SK-N-SH (cell line): ENCODE measurements around the gene NLRP9. TPM values are rescaled to one million over a fixed set of nuclear protein-coding genes. Genes with fewer than 3 reads are reported as not detected.

Experiments used
- CTCF ChIA-PET: fragments of 300-600, 350-600 bp; formaldehyde crosslinking; extraction: SDS; loops from one replicate; lab custom pipeline; 2021; lab: Yijun Ruan, JAX
- POLR2A ChIA-PET: fragments of 350-600 bp; sonication (Branson Sonifier 250); formaldehyde crosslinking; extraction: SDS; loops from one replicate; lab custom pipeline; 2020; ENCODE audit warnings: antibody characterized with exemption, inconsistent platforms; lab: Yijun Ruan, JAX
- DNase-seq: peaks from one replicate; pipeline ENCODE4 v3.0.0; 2012
- H2AFZ ChIP-seq: fragments of 200-600 bp; sonication (generic); 2 replicates; pipeline ENCODE4 v1.8.1; 2016; ENCODE audit warnings: antibody characterized with exemption, mild to moderate bottlenecking, low read depth
- H3F3A ChIP-seq: fragments of 200-600 bp; sonication (generic); replicated peaks from 2 replicates; pipeline ENCODE3; 2016; ENCODE audit warnings: antibody characterized with exemption, mild to moderate bottlenecking; ENCODE audit not compliant: insufficient read depth
- H3K27ac ChIP-seq, 2 experiments: fragments of 200-500 bp in 1 of 2; fragments of 200-600 bp in 1 of 2; sonication (Bioruptor generic) in 1 of 2; sonication (generic), shearing (Covaris generic) in 1 of 2; 2 replicates each; pipeline versions ENCODE4 v1.5.1 to v1.6.1; 2014 to 2016; ENCODE audit warnings: low read depth in 2 of 2, inconsistent platforms in 1 of 2, low read length in 1 of 2, mild to moderate bottlenecking in 1 of 2, mixed read lengths in 1 of 2
- H3K27me3 ChIP-seq: fragments of 200-600 bp; sonication (generic), shearing (Covaris generic); 2 replicates; pipeline ENCODE4 v1.6.1; 2016; ENCODE audit warnings: mixed run types; ENCODE audit not compliant: insufficient read depth
- H3K36me3 ChIP-seq, 2 experiments: fragments of 200-500 bp in 1 of 2; fragments of 200-600 bp in 1 of 2; sonication (Bioruptor generic) in 1 of 2; sonication (generic) in 1 of 2; replicated peaks in 1 of 2; 2 replicates each; pipeline versions ENCODE3 to v1.5.1; 2014 to 2016; ENCODE audit warnings: low read length in 1 of 2, mild to moderate bottlenecking in 1 of 2; ENCODE audit not compliant: insufficient read depth in 2 of 2, control insufficient read depth in 1 of 2
- H3K4me1 ChIP-seq, 2 experiments: fragments of 200-500 bp in 1 of 2; fragments of 200-600 bp in 1 of 2; sonication (Bioruptor generic) in 1 of 2; sonication (generic), shearing (Covaris generic) in 1 of 2; 2 replicates each; pipeline versions ENCODE4 v1.5.1 to v1.6.1; 2014 to 2016; ENCODE audit warnings: low read depth in 1 of 2, low read length in 1 of 2, mixed run types in 1 of 2; ENCODE audit not compliant: insufficient read depth in 2 of 2, control insufficient read depth in 1 of 2
- H3K4me2 ChIP-seq: fragments of 200-600 bp; sonication (generic), shearing (Covaris generic); 2 replicates; pipeline ENCODE4 v1.6.1; 2017; ENCODE audit warnings: mixed run types
- H3K4me3 ChIP-seq, 2 experiments: fragments of 200-500 bp in 1 of 2; fragments of 200-600 bp in 1 of 2; sonication (Bioruptor generic) in 1 of 2; sonication (generic), shearing (Covaris generic) in 1 of 2; 2 replicates each; pipeline versions ENCODE4 v1.5.1 to v1.8.1; 2014 to 2016; ENCODE audit warnings: low read depth in 2 of 2, inconsistent platforms in 1 of 2, low read length in 1 of 2, mild to moderate bottlenecking in 1 of 2, mixed read lengths in 1 of 2, moderate library complexity in 1 of 2
- H3K79me2 ChIP-seq: fragments of 200-600 bp; sonication (generic); 2 replicates; pipeline ENCODE4 v1.8.1; 2017; ENCODE audit warnings: mild to moderate bottlenecking; ENCODE audit not compliant: insufficient read depth
- H3K9ac ChIP-seq: fragments of 200-600 bp; sonication (generic); 2 replicates; pipeline ENCODE4 v1.6.1; 2017; ENCODE audit warnings: mixed run types
- H3K9me2 ChIP-seq: fragments of 200-600 bp; sonication (generic); 2 replicates; pipeline ENCODE4 v1.6.1; 2017; ENCODE audit warnings: mixed run types
- H3K9me3 ChIP-seq: fragments of 200-600 bp; sonication (generic); 2 replicates; pipeline ENCODE4 v1.6.1; 2017; ENCODE audit warnings: mixed run types, mild to moderate bottlenecking, moderate library complexity
- H4K20me1 ChIP-seq: fragments of 200-600 bp; sonication (generic); 2 replicates; pipeline ENCODE4 v1.6.1; 2017; ENCODE audit warnings: mild to moderate bottlenecking, mixed run types; ENCODE audit not compliant: insufficient read depth
- ELF1 ChIP-seq: IDR thresholded peaks from 2 replicates; pipeline ENCODE4 v1.4.0; 2012
- EP300 ChIP-seq, 2 experiments: IDR thresholded peaks; 2 replicates each; pipeline versions ENCODE4 v1.4.0 to v1.6.1; 2012; ENCODE audit warnings: borderline replicate concordance in 1 of 2, low read depth in 1 of 2, low read length in 1 of 2
- FOSL2 ChIP-seq: IDR thresholded peaks from 2 replicates; pipeline ENCODE4 v1.4.0; 2012; ENCODE audit warnings: low read depth, mild to moderate bottlenecking, moderate library complexity, borderline replicate concordance
- FOXJ3 ChIP-seq: sonication (generic); formaldehyde crosslinking; IDR thresholded peaks from 2 replicates; pipeline ENCODE4 v1.5.1; 2020; ENCODE audit warnings: mild to moderate bottlenecking, missing genetic modification reagents
- JUND ChIP-seq: IDR thresholded peaks from 2 replicates; pipeline ENCODE4 v1.4.0; 2012
- MEF2A ChIP-seq: IDR thresholded peaks from 2 replicates; pipeline ENCODE4 v1.4.0; 2012; ENCODE audit warnings: low read depth, borderline replicate concordance
- MXI1 ChIP-seq: IDR thresholded peaks from 2 replicates; pipeline ENCODE4 v1.6.1; 2012; ENCODE audit warnings: mild to moderate bottlenecking, low read depth, low read length, improper control_type of control experiment
- NRF1 ChIP-seq: IDR thresholded peaks from 2 replicates; pipeline ENCODE4 v1.6.1; 2012; ENCODE audit warnings: low read depth, mild to moderate bottlenecking, low read length
- RAD21 ChIP-seq: IDR thresholded peaks from 2 replicates; pipeline ENCODE4 v1.6.1; 2012; ENCODE audit warnings: mild to moderate bottlenecking, low read length
- RCOR1 ChIP-seq: fragments of 150-350 bp; IDR thresholded peaks from 2 replicates; pipeline ENCODE4 v1.6.1; 2017; ENCODE audit warnings: antibody characterized with exemption, low read length
- RFX5 ChIP-seq: IDR thresholded peaks from 2 replicates; pipeline ENCODE4 v1.6.1; 2012; ENCODE audit warnings: mild to moderate bottlenecking, improper control_type of control experiment, low read length
- TEAD4 ChIP-seq: IDR thresholded peaks from 2 replicates; pipeline ENCODE4 v1.4.0; 2012; ENCODE audit warnings: mild to moderate bottlenecking, borderline replicate concordance; ENCODE audit not compliant: insufficient read depth
- WGBS: methylation state at CpG from one replicate; pipeline ENCODE4 v1.1.6; 2017; ENCODE audit warnings: low lambda C conversion rate; 5-methylcytosine and 5-hydroxymethylcytosine counted together
- polyA plus RNA-seq, 3 experiments: library from polyadenylated mRNA; depleted of rRNA; stranded (reverse); fragments of >200 nt; gene quantifications; 2 replicates each; pipeline ENCODE4 v1.2.3, GENCODE V29; 2012
- TF ChIP-seq, protein P1 (sequence below): IDR thresholded peaks from 2 replicates; pipeline ENCODE4 v1.6.1; 2012; ENCODE audit warnings: mild to moderate bottlenecking, low read depth, low read length, moderate library complexity
- TF ChIP-seq, protein P2 (sequence below): IDR thresholded peaks from 2 replicates; pipeline ENCODE4 v1.4.0; 2012; ENCODE audit warnings: low read depth, borderline replicate concordance
- TF ChIP-seq, protein P3 (sequence below): IDR thresholded peaks from 2 replicates; pipeline ENCODE4 v1.4.0; 2012; ENCODE audit warnings: low read depth
- TF ChIP-seq, protein P4 (sequence below): fragments of 150-350 bp; IDR thresholded peaks from 2 replicates; pipeline ENCODE4 v1.6.1; 2016; ENCODE audit warnings: mild to moderate bottlenecking, low read depth, low read length

NLRP9 gene
- polyA plus RNA-seq, 1 of the 3 experiments (the other 2 are of a cell fraction) = not detected

DNA sequence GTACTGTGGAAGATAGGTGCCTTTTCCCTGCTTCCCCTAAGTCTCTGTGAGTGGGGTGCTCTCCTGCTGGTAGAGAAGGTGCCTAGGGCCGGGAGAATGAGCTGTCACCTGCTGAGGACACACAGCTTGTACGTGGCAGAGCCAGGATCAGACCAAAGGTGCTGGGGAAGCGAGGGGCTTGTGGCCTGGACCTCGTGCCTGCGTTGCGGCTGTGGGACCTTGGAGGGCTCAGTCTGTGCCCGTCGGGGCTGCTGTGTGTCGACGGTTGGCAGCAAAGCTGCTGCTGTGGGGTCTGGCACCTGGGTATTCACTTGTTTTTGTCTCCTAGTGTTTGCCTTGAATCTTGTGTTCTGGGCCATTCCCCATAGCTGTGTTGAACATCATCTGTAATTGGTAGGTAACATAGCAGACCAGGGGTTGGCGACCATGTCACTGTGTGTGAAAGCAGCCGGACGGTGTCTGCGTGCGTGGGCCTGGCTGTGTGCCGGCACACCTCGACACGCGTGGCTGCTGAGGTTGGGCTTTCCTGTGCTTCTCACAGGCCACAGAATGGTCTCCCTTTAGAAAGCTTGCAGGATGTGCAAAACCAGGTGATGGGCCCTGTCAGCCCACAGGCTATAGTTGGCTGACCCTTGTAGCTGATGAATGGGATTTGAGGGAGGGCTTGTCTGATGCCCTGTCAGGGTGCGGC, 74.2 kb downstream of the NLRP9 start:
- H3K4me2 ChIP-seq = no peak overlapping the region
- H3K9me3 ChIP-seq = no peaks in the 10 kb centered on the region
- peaks cover 25 to 75% of the 10 kb centered on the region in 2 experiments for H3K36me3 ChIP-seq
- no peaks in the 10 kb centered on the region for H3K9me2 ChIP-seq
- POLR2A ChIA-PET = no interaction called here
- CTCF ChIA-PET = interaction anchor here (0.8 to 2.2 kb wide), 5 partner anchors 7 to 33 kb away, joined by 3 to 9 read pairs (median 4); partner anchors contain the start of gene CCDC106
- no peak overlapping the region for H2AFZ ChIP-seq
- no peak for DNase-seq
- peaks cover 93% of the 10 kb centered on the region for H3K79me2 ChIP-seq
- no peaks in the 10 kb centered on the region; a peak in 1 of 4 replicates for H3K4me1 ChIP-seq
- peaks cover 86% of the 10 kb centered on the region for H4K20me1 ChIP-seq
- H3K9ac ChIP-seq = no peak overlapping the region
- no peaks in the 10 kb centered on the region for H3K27me3 ChIP-seq
- WGBS = 93% methylated on average over 18 of the region's 20 CpGs
- no peaks in the 10 kb centered on the region for H3F3A ChIP-seq
- no peak overlapping the region for H3K4me3 ChIP-seq
- H3K27ac ChIP-seq = no peak overlapping the region
- TF ChIP-seq MXI1 (no peak), EP300 (IDR thresholded peaks at IDR 0.05; ENCODE audit: borderline replicate concordance in 1 of 2, low read depth in 1 of 2, low read length in 1 of 2) (no peak), RCOR1 (no peak), ELF1 (no peak), JUND (no peak), MEF2A (no peak), TEAD4 (no peak), RFX5 (no peak), RAD21 (no peak), FOXJ3 (CRISPR knock-in tag) (no peak), FOSL2 (no peak), NRF1 (no peak)
- TF ChIP-seq, protein P1, sequence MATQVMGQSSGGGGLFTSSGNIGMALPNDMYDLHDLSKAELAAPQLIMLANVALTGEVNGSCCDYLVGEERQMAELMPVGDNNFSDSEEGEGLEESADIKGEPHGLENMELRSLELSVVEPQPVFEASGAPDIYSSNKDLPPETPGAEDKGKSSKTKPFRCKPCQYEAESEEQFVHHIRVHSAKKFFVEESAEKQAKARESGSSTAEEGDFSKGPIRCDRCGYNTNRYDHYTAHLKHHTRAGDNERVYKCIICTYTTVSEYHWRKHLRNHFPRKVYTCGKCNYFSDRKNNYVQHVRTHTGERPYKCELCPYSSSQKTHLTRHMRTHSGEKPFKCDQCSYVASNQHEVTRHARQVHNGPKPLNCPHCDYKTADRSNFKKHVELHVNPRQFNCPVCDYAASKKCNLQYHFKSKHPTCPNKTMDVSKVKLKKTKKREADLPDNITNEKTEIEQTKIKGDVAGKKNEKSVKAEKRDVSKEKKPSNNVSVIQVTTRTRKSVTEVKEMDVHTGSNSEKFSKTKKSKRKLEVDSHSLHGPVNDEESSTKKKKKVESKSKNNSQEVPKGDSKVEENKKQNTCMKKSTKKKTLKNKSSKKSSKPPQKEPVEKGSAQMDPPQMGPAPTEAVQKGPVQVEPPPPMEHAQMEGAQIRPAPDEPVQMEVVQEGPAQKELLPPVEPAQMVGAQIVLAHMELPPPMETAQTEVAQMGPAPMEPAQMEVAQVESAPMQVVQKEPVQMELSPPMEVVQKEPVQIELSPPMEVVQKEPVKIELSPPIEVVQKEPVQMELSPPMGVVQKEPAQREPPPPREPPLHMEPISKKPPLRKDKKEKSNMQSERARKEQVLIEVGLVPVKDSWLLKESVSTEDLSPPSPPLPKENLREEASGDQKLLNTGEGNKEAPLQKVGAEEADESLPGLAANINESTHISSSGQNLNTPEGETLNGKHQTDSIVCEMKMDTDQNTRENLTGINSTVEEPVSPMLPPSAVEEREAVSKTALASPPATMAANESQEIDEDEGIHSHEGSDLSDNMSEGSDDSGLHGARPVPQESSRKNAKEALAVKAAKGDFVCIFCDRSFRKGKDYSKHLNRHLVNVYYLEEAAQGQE = no peak
- TF ChIP-seq, protein P2, sequence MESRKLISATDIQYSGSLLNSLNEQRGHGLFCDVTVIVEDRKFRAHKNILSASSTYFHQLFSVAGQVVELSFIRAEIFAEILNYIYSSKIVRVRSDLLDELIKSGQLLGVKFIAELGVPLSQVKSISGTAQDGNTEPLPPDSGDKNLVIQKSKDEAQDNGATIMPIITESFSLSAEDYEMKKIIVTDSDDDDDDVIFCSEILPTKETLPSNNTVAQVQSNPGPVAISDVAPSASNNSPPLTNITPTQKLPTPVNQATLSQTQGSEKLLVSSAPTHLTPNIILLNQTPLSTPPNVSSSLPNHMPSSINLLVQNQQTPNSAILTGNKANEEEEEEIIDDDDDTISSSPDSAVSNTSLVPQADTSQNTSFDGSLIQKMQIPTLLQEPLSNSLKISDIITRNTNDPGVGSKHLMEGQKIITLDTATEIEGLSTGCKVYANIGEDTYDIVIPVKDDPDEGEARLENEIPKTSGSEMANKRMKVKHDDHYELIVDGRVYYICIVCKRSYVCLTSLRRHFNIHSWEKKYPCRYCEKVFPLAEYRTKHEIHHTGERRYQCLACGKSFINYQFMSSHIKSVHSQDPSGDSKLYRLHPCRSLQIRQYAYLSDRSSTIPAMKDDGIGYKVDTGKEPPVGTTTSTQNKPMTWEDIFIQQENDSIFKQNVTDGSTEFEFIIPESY = no peak
- TF ChIP-seq, protein P3, sequence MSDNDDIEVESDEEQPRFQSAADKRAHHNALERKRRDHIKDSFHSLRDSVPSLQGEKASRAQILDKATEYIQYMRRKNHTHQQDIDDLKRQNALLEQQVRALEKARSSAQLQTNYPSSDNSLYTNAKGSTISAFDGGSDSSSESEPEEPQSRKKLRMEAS = no peak
- TF ChIP-seq, protein P4, sequence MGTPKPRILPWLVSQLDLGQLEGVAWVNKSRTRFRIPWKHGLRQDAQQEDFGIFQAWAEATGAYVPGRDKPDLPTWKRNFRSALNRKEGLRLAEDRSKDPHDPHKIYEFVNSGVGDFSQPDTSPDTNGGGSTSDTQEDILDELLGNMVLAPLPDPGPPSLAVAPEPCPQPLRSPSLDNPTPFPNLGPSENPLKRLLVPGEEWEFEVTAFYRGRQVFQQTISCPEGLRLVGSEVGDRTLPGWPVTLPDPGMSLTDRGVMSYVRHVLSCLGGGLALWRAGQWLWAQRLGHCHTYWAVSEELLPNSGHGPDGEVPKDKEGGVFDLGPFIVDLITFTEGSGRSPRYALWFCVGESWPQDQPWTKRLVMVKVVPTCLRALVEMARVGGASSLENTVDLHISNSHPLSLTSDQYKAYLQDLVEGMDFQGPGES = no peak
